ES-I3 (cell line): ENCODE data around the gene ERVMER34-1.

Experiments
- H3K36me3 ChIP-seq: 2 replicates; pipeline ENCODE4 v1.6.1; 2013; ENCODE audit warnings: mild to moderate bottlenecking, low read length, control low read depth, moderate library complexity; ENCODE audit not compliant: insufficient read depth
- H3K4me1 ChIP-seq: 2 replicates; pipeline ENCODE4 v1.6.1; 2013; ENCODE audit warnings: mild to moderate bottlenecking, control low read depth, low read length; ENCODE audit not compliant: insufficient read depth
- H3K9ac ChIP-seq: 2 replicates; pipeline ENCODE4 v1.6.1; 2013; ENCODE audit warnings: low read depth, mild to moderate bottlenecking, low read length, moderate library complexity
- H3K9me3 ChIP-seq: 2 replicates; pipeline ENCODE4 v1.6.1; 2013; ENCODE audit warnings: mild to moderate bottlenecking, low read length, moderate library complexity; ENCODE audit not compliant: control insufficient read depth, insufficient read depth

The ERVMER34-1 gene

DNA sequence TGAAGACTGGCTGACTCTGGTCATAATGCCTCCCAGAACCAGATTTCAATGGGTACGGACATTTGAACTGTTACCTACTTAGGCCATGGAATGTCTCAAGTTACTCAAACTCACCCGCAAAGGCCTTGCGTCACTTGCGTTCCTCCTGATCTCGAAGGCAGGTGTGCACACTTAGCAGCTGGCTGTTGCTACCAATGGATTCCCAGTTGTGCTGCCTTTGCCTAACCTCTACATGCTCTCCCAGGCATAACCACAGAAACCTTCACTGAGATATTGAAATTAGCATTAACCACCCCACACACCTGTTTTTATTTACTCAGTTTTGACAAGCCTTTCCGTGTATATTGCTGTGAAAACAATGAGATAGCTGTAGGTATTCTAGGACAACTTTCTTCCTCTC lies 2.8 kb downstream of the ERVMER34-1 start:
- no peaks in the 10 kb centered on the region for H3K36me3 ChIP-seq
- H3K4me1 ChIP-seq = no peaks in the 10 kb centered on the region
- H3K9me3 ChIP-seq = no peaks in the 10 kb centered on the region
- no peak overlapping the region for H3K9ac ChIP-seq

DNA sequence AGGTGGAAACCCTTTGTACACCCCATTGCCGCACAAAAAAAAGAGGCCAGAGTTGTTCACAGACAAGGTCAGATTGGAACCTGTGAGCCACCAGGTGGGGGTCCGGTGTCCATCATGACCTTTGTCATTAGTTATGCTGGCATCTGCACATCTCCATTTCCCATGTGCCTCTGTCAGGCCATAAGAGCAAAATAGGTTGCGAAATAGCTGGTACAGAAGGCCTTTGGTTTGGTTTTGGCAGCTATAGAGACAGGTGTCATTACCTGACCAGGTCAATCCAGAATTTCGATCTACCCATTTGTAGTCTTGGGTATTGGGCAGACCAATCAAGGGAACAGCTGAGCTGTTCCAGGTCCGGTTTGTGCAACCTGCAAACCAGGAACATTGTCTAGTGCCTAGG lies 6.6 kb downstream of the ERVMER34-1 start:
- no peaks in the 10 kb centered on the region for H3K4me1 ChIP-seq
- H3K9ac ChIP-seq = no peak overlapping the region
- no peaks in the 10 kb centered on the region for H3K36me3 ChIP-seq
- H3K9me3 ChIP-seq = peaks cover 4% of the 10 kb centered on the region; the same call in 1 of the 2 replicates

DNA sequence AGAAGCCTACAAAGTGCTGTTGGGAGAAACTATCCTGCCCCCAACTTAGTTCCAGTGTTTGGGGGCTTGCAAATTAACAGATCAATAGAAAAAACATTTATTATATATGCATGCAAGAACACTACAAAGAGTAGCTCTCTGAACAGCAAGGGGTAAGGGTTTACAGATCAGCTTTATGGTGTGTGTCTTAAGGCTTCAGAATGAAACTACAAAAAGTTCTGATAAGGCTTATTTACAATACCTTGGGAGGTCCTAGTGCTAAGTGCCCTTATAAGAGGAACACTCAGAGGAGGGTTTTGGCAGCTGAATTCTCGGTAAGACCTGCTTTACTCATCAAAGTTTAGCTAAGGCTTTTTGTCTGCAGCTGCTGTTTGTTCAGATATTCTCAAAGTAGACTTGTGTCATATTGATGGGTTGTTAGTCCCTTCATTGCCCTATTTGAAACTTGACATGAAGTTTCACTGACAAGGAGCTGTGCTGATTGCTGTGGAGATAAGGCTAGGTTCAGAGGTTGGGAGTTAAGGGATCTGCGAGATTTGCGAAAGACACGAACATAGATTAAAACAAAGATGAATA lies 7.7 kb downstream of the ERVMER34-1 start:
- Histone ChIP-seq H3K9me3 (peaks cover 4% of the 10 kb centered on the region; the same call in 1 of the 2 replicates), H3K36me3 (no peaks in the 10 kb centered on the region), H3K9ac (no peak overlapping the region), H3K4me1 (no peaks in the 10 kb centered on the region)

DNA sequence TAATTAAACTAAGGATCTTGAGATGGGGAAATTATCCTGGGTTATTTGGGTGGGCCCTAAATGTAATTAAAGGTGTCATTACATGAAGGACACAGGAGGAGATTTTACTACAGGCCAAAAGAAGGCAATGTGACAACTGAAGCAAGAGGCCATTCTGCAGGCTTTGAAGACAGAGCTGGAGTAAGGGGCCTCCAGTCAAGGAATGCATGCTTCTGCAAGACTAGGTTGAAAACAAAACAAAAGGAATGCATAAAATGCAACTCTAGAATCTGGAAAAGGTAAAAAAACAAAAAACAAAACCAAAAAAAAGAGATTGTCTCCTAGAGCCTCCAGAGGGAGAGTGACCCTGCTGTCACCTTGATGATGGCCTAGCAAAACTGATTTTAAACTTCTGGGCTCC lies 21.6 kb downstream of the ERVMER34-1 start:
- H3K4me1 ChIP-seq = peaks cover 14% of the 10 kb centered on the region; the same call in 1 of the 2 replicates
- H3K9me3 ChIP-seq = no peaks in the 10 kb centered on the region
- H3K9ac ChIP-seq = no peak overlapping the region
- H3K36me3 ChIP-seq = no peaks in the 10 kb centered on the region

DNA sequence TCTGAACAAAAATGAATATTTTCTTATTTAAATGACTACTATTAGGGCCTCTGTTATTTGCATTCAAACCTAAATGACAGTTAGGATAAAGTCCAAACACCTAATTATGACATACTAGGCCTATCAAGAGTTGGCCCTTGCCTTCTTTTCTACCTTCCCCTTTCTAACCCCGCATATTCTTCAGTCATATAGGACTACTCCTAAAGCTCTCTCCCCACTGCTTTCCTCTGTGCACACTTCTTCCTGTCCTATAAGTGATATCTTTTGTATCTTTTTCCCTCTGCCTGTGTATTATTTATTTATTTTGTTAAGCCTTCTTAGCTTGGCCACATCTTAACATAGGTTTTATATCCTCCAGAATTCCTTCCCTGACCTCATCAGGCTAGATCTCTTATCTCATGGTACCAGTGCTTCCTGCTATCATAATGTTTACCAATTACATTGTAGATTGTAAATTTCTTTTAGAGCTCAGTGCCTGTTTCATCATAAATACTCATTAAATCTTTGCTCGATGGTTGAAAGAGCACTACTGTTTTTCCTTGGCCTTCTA lies 22.5 kb downstream of the ERVMER34-1 start:
- Histone ChIP-seq H3K9ac (no peak overlapping the region), H3K9me3 (no peaks in the 10 kb centered on the region), H3K4me1 (peaks cover 14% of the 10 kb centered on the region; the same call in 1 of the 2 replicates), H3K36me3 (no peaks in the 10 kb centered on the region)

DNA sequence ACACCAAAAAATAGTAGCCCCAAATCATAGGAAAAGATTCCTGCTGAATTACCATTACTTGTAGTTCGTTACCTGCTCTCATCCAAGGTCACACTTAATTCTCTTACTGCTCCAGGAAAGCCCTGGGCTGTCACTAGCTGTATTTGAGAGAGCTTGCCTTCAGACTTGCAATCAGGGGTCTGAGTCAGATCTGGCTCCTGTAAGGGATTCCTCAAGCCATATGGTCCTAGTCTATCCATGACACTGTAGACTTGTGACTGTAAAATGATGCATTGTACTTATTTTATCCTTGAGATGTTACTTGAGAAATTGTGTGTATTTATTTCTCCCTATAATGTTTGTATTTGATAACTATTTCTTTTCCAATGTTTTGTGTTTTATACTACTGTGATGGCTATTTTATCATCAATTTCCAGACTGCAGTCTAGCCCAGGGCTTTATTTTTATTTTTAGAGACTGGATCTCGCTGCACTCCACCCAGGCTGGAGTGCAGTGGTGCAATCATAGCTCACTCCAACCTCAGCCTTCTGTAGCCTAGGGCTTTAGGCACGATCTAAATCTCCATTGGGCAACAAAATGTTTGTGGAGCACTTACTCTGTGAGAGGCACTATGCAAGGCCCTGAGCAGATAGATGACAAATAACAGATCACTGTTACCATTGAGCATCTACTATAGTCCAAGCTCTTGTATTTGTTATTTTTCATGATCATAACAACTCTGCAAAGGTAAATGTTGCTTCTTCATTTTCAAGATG lies 24.2 kb downstream of the ERVMER34-1 start:
- no peaks in the 10 kb centered on the region for H3K36me3 ChIP-seq
- H3K9me3 ChIP-seq = no peaks in the 10 kb centered on the region
- no peak overlapping the region for H3K9ac ChIP-seq
- peaks cover 14% of the 10 kb centered on the region; the same call in 1 of the 2 replicates for H3K4me1 ChIP-seq

DNA sequence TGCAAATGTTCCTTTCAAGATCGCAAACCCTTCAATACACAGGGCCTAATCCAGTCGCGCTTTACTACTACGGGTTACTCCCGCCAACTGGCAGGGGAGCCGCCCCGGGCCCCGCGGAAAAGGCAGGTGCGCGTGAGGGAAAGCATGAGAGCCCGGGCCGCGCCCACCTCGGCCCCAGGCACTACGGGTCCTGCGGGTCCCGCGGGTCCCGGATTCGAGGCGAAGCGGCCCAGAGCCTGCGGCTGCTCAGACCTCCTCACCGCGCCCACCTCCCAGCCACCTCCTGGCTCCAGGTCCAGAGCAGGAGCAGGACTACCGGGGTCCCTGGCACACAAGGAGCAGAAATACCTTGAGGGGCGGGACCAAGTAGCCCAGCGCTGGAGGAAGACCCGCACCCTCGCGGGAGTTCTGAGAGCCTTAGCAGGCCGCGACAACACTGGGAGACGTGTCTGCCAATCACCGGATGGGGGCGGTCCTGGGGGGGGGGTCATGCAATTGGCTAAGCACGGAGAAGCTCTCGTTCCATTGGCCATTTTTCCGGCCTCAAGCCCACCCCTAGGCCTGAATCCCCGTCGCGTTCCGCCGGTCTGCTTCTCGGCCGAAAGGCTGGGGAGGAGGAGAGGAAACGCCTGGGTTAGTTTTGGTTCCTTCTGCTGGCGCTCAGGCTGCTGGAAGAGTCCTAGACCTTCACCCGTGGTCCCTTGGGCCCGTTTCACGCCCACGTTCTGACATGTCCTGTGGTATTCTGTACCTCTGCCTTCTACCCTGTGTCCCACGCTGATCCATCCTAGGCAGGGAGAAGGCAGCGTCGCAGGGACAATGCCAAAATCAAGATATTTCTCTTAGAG lies 29.0 kb downstream of the ERVMER34-1 start:
- no peaks in the 10 kb centered on the region; the same call in 1 of the 2 replicates for H3K9me3 ChIP-seq
- H3K9ac ChIP-seq = peak overlapping the region; percentile 66
- no peaks in the 10 kb centered on the region for H3K4me1 ChIP-seq
- peaks cover 4% of the 10 kb centered on the region; the same call in 1 of the 2 replicates for H3K36me3 ChIP-seq

DNA sequence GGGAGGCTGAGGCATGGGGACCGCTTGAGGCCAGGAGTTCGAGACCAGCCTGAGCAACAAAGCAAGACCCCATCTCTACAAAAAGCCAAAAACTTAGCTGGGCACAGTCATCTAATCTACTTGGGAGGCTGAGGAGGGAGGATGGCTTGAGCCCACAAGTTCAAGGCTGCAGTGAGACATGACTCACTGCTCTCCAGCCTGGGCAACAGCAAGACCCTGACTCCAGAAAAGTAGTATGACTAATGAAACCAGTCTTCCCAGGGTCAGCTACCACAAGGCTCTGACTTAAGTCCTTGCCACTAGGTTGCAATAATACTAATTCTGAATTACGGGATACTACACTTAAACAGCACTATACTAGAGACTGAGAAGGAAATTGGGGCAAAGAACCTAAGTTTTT lies 33.1 kb downstream of the ERVMER34-1 start:
- Histone ChIP-seq H3K36me3 (peaks cover 34% of the 10 kb centered on the region), H3K9me3 (no peaks in the 10 kb centered on the region; the same call in 1 of the 2 replicates), H3K4me1 (peaks cover 11% of the 10 kb centered on the region), H3K9ac (no peak overlapping the region)

DNA sequence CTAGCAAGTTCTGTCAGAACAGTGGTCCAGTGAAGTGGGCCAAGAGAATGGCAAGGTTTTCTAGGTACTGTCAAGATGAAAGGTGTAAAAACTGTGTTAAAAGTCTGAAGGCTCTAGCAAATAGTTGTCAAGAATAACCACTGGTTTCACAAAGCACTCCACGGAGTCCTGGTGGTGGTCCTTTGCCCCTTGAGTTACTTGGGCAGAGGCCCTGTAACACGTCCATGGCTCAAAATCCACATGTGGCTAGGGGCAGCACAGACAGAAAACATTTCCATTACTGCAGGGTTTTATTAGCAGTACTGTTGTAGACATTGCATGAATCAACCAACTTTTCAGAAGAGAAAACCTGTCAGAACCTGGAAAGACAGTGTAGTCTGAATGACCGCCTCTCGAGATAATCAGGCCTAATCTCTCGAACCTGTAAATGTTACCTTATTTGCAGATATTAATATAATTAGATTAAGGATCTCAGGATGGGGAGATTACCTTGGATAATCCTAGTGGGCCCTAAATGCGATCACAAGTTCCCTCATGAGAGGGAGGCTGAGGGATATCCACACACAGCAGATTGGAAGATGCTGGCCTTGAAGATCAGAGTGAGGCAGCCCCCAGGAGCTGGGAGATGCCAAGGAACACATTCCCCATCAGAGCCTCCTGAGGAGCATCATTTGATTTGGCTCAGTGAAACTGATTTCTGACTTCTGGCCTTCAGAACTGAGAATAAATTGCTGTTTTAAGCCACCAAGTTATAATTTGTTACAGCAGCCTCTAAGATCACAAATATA lies 34.7 kb downstream of the ERVMER34-1 start:
- H3K4me1 ChIP-seq = peaks cover 11% of the 10 kb centered on the region
- H3K9me3 ChIP-seq = no peaks in the 10 kb centered on the region; the same call in 1 of the 2 replicates
- H3K9ac ChIP-seq = no peak overlapping the region
- H3K36me3 ChIP-seq = peaks cover 35% of the 10 kb centered on the region

DNA sequence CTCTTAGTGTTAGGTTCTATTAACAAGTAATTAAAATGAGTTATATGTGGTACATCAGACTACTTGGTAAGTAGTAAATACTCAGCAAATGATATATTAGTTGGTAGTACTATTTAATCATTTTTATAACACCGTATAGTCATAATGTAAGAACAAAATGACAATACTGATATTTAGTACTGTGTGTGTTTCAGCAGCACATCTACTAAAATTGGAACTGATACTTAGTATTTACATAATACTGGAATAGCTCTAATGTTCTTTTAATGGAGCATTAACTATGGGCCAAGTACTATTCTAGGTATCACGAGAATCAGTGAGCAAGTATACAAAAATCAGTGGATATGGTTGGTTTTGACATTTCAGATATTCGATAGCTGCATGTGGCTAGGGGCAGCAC lies 35.3 kb downstream of the ERVMER34-1 start:
- peaks cover 11% of the 10 kb centered on the region for H3K4me1 ChIP-seq
- peaks cover 35% of the 10 kb centered on the region for H3K36me3 ChIP-seq
- H3K9ac ChIP-seq = no peak overlapping the region

DNA sequence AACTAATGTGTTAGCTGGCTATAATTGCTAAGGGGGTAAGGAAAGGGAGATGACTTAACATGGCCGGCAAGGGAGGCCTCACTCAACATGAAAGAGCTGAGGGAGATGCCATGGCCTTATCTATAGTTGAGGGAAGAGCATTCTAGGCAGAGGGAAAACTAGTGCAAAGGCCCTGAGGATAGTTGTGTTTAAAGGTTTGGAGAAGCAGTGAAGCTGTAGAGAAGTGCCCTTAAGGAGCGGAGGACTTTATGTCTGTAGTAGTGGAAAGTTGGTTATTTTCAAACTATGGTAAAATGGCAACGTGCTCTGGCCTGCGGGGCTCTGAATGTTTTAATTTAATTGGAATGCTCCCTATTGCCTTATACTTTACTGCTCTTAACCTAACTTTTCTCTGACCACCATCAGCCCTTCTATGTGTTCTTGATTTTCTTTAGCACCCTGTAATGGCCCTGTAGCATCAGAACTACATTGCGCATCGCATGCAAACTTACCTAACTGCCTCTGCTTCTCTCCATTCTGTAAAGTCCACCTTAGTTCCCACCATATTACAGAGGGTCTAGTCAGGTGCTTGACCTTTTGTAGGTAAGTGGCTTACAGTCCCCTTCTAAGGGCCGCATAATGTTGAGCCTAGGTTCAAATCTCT lies 35.8 kb downstream of the ERVMER34-1 start:
- H3K9ac ChIP-seq = no peak overlapping the region
- H3K9me3 ChIP-seq = no peaks in the 10 kb centered on the region; the same call in 1 of the 2 replicates
- H3K36me3 ChIP-seq = peaks cover 35% of the 10 kb centered on the region
- H3K4me1 ChIP-seq = peaks cover 11% of the 10 kb centered on the region

More for the DNA sequence above, 35.3 kb downstream of the ERVMER34-1 start:
- no peaks in the 10 kb centered on the region; the same call in 1 of the 2 replicates for H3K9me3 ChIP-seq

DNA sequence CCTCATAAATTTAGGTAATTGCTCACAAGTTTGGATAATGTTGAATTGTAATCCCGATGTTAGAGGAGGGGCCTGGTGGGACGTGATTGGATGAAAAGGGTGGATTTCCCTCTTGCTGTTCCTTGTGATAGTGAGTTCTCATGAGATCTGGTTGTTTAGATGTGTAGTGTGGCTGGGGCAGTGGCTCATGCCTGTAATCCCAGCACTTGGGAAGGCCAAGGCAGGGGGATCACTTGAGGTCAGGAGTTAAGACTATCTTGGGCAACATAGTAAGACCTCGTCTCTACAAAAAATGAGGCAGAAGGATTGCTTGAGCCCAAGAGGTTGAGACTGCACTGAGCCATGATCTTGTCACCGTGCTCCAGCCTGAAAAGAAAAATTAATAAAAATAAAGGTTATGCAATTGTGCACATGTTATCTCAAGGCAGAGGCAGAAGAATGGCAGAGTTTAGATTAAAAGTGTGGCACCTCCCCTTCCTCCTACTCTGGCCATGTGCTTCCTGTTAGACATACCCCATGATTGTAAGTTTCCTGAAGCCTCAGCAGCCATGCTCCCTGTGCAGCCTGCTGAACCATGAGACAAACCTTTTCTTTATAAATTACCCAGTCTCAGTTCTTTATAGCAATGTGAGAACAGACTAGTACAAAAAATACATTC lies 36.5 kb downstream of the ERVMER34-1 start:
- Histone ChIP-seq H3K9me3 (no peaks in the 10 kb centered on the region; the same call in 1 of the 2 replicates), H3K36me3 (peaks cover 30% of the 10 kb centered on the region), H3K4me1 (peaks cover 11% of the 10 kb centered on the region), H3K9ac (no peak overlapping the region)

DNA sequence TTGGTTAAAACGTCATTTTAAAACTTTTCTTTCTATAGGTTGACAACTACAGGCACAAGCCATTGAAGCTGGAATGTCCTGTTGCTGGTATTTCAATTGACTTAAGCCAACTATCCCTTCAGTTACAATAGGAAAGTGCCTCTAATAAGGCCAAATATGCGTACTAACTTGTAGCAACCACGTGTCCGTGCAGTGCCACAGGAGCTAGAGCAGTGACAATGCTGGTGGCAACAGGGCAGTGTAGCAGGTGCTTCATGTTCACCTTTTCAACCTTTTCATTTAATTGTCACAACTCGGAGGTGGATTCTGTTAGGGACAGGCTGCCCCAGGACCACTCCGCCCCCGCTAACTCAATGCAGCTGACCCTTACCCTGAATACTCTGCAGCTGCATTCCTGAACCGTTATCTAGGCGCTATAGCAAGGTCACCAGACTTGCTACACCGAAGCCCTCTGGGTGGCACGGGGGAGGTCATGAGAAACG lies 37.7 kb downstream of the ERVMER34-1 start:
- peaks cover 30% of the 10 kb centered on the region for H3K36me3 ChIP-seq
- H3K9me3 ChIP-seq = no peaks in the 10 kb centered on the region; the same call in 1 of the 2 replicates
- peak overlapping the region; percentile 85 for H3K9ac ChIP-seq

More for the DNA sequence above, 37.7 kb downstream of the ERVMER34-1 start:
- peaks cover 19% of the 10 kb centered on the region for H3K4me1 ChIP-seq
